NCI-H446 treated with DMSO at 0.1 percent for 48 hours (cell line): ENCODE data around the gene BTBD2.

Experiments used
- DNase-seq: peaks from one replicate; lab custom pipeline; 2025; lab: John Stamatoyannopoulos, UW

BTBD2 gene

GRCh38 chr19:1985588-1986356, 29.7 kb downstream of the BTBD2 start:
- no peak for DNase-seq

GRCh38 chr19:1984357-1984756, 31.2 kb downstream of the BTBD2 start:
- DNase-seq = no peak

- no peak for DNase-seq
Observed at GRCh38 chr19:1981253-1981652, 34.3 kb downstream of the BTBD2 start.

GRCh38 chr19:1980809-1981181, 34.7 kb downstream of the BTBD2 start:
- no peak for DNase-seq

- DNase-seq = no peak
Observed at GRCh38 chr19:1980091-1980808, 35.3 kb downstream of the BTBD2 start.

- DNase-seq = no peak
Observed at GRCh38 chr19:1979642-1980041, 35.9 kb downstream of the BTBD2 start.

- no peak for DNase-seq
Observed at GRCh38 chr19:1979017-1979416, 36.5 kb downstream of the BTBD2 start.

- DNase-seq = no peak
Observed at GRCh38 chr19:1978346-1978894, 37.1 kb downstream of the BTBD2 start.

GRCh38 chr19:1977120-1977519, 38.4 kb downstream of the BTBD2 start:
- DNase-seq = no peak

- DNase-seq = no peak
Observed at GRCh38 chr19:1975162-1975480, 40.4 kb downstream of the BTBD2 start.

GRCh38 chr19:1974381-1975161, 40.9 kb downstream of the BTBD2 start:
- no peak for DNase-seq

- no peak for DNase-seq
Observed at GRCh38 chr19:1970806-1971502, 44.6 kb downstream of the BTBD2 start.

- DNase-seq = no peak
Observed at GRCh38 chr19:1970003-1970805, 45.3 kb downstream of the BTBD2 start.

GRCh38 chr19:1969176-1970002, 46.1 kb downstream of the BTBD2 start:
- no peak for DNase-seq

GRCh38 chr19:1968279-1969175, 47.0 kb downstream of the BTBD2 start:
- no peak for DNase-seq

- no peak for DNase-seq
Observed at GRCh38 chr19:1967087-1967608, 48.4 kb downstream of the BTBD2 start.

- no peak for DNase-seq
Observed at GRCh38 chr19:1962674-1963073, 52.8 kb downstream of the BTBD2 start.

- DNase-seq = no peak
Observed at GRCh38 chr19:1961000-1961883, 54.3 kb downstream of the BTBD2 start.
